Liver (tissue), 9 donors: Measurements from ENCODE around the gene LIPC. TPM values are rescaled to one million over a fixed set of nuclear protein-coding genes. Genes with fewer than 3 reads are reported as not detected.
A peak's percentile ranks its signal among the peaks of the same experiment; 100 is the strongest.

Source experiments
- DNase-seq: peaks from one replicate; pipeline ENCODE4 v3.0.0-alpha.2; 2017; ENCODE audit warnings: low spot score
- H3K27ac ChIP-seq, 2 donors: one replicate each; pipeline ENCODE4 v1.7.0; 2013; ENCODE audit warnings: inconsistent platforms in 2 of 2, low read length in 2 of 2, control low read depth in 1 of 2, low read depth in 1 of 2, mild to moderate bottlenecking in 1 of 2
- H3K27me3 ChIP-seq, 4 donors: one replicate each; pipeline versions ENCODE4 v1.6.1 to v1.7.0; 2013; ENCODE audit warnings: low read length in 3 of 4, inconsistent platforms in 1 of 4, mild to moderate bottlenecking in 1 of 4, moderate library complexity in 1 of 4; ENCODE audit not compliant: control insufficient read depth in 4 of 4, insufficient read depth in 4 of 4
- H3K36me3 ChIP-seq, 4 donors: one replicate each; pipeline versions ENCODE4 v1.6.1 to v1.7.0; 2013; ENCODE audit warnings: low read length in 3 of 4, mild to moderate bottlenecking in 3 of 4, low read depth in 1 of 4, moderate library complexity in 1 of 4; ENCODE audit not compliant: control insufficient read depth in 4 of 4, insufficient read depth in 3 of 4
- H3K4me1 ChIP-seq, 4 donors: one replicate each; pipeline versions ENCODE4 v1.6.1 to v1.7.0; 2013; ENCODE audit warnings: low read length in 3 of 4, mild to moderate bottlenecking in 3 of 4, moderate library complexity in 1 of 4; ENCODE audit not compliant: control insufficient read depth in 4 of 4, insufficient read depth in 4 of 4
- H3K4me3 ChIP-seq, 3 donors: one replicate each; pipeline versions ENCODE4 v1.6.1 to v1.7.0; 2013; ENCODE audit warnings: low read length in 3 of 3, control low read depth in 1 of 3, low read depth in 1 of 3, mild to moderate bottlenecking in 1 of 3
- H3K9ac ChIP-seq, 2 donors: one replicate each; pipeline ENCODE4 v1.7.0; 2013; ENCODE audit warnings: low read length in 2 of 2, mild to moderate bottlenecking in 2 of 2, moderate library complexity in 2 of 2, control low read depth in 1 of 2, low read depth in 1 of 2
- H3K9me3 ChIP-seq, 4 donors: one replicate each; pipeline versions ENCODE4 v1.6.1 to v1.7.0; 2013; ENCODE audit warnings: low read length in 3 of 4; ENCODE audit not compliant: control insufficient read depth in 4 of 4
- FOXA2 ChIP-seq: IDR thresholded peaks from 2 replicates; pipeline ENCODE4 v1.6.1; 2016; ENCODE audit warnings: antibody characterized with exemption
- GABPA ChIP-seq, 2 donors: IDR thresholded peaks in 1 of 2; conservative IDR thresholded peaks in 1 of 2; 2 replicates each; pipeline ENCODE4 v1.6.1; 2016; ENCODE audit warnings: antibody characterized with exemption in 2 of 2, mild to moderate bottlenecking in 1 of 2, moderate library complexity in 1 of 2
- HNF4A ChIP-seq, 2 donors: conservative IDR thresholded peaks; 2 replicates each; pipeline ENCODE4 v1.6.1; 2016; ENCODE audit warnings: antibody characterized with exemption in 2 of 2, mild to moderate bottlenecking in 2 of 2
- HNF4G ChIP-seq: IDR thresholded peaks from 2 replicates; pipeline ENCODE4 v1.6.1; 2016; ENCODE audit warnings: antibody characterized with exemption
- JUND ChIP-seq, 2 donors: IDR thresholded peaks; 2 replicates each; pipeline ENCODE4 v1.6.1; 2016; ENCODE audit warnings: antibody characterized with exemption in 2 of 2
- RAD21 ChIP-seq, 2 donors: IDR thresholded peaks; 2 replicates each; pipeline ENCODE4 v1.6.1; 2016; ENCODE audit warnings: antibody characterized with exemption in 2 of 2, mild to moderate bottlenecking in 2 of 2
- TAF1 ChIP-seq: conservative IDR thresholded peaks from 2 replicates; pipeline ENCODE4 v1.6.1; 2016; ENCODE audit warnings: antibody characterized with exemption, mild to moderate bottlenecking
- YY1 ChIP-seq: IDR thresholded peaks from 2 replicates; pipeline ENCODE4 v1.6.1; 2016; ENCODE audit warnings: antibody characterized with exemption, mild to moderate bottlenecking
- WGBS: extraction: QIAGEN DNeasy Blood & Tissue Kit; methylation state at CpG from one replicate; pipeline ENCODE4 v1.1.7; 2013; 5-methylcytosine and 5-hydroxymethylcytosine counted together
- polyA plus RNA-seq, 2 donors: library from polyadenylated mRNA; stranded (reverse) in 1 of 2; unstranded in 1 of 2; fragments of 200-250 nt in 1 of 2; fragments of >200 nt in 1 of 2; fragmentation: Nextera tagmentation in 1 of 2; extraction: Ambion mirVana in 1 of 2; gene quantifications; one replicate each; pipeline versions ENCODE4 v1.2.1 to v1.2.3, GENCODE V29; 2013 to 2015
- total RNA-seq, 2 donors: library from RNA; depleted of rRNA; stranded (reverse); fragments of >200 nt; gene quantifications; one replicate each; pipeline ENCODE4 v1.2.3, GENCODE V29; 2014
- TF ChIP-seq, protein P1 (sequence below): IDR thresholded peaks from 2 replicates; pipeline ENCODE4 v1.6.1; 2016; ENCODE audit warnings: antibody characterized with exemption
- TF ChIP-seq, protein P2 (sequence below): IDR thresholded peaks from 2 replicates; pipeline ENCODE4 v1.6.1; 2016; ENCODE audit warnings: antibody characterized with exemption, mild to moderate bottlenecking
- TF ChIP-seq, protein P3 (sequence below): IDR thresholded peaks from 2 replicates; pipeline ENCODE4 v1.6.1; 2016; ENCODE audit warnings: antibody characterized with exemption
- TF ChIP-seq, protein P4 (sequence below): IDR thresholded peaks from 2 replicates; pipeline ENCODE4 v1.6.1; 2016; ENCODE audit warnings: antibody characterized with exemption
- donor health status: healthy.
- donor health status: healthy.
- donor health status: healthy.
- donor health status: healthy.
- donor health status: healthy.

Gene LIPC
- total and polyA plus RNA-seq, 4 donors = 60.1 to 268 (median 131) TPM

DNA sequence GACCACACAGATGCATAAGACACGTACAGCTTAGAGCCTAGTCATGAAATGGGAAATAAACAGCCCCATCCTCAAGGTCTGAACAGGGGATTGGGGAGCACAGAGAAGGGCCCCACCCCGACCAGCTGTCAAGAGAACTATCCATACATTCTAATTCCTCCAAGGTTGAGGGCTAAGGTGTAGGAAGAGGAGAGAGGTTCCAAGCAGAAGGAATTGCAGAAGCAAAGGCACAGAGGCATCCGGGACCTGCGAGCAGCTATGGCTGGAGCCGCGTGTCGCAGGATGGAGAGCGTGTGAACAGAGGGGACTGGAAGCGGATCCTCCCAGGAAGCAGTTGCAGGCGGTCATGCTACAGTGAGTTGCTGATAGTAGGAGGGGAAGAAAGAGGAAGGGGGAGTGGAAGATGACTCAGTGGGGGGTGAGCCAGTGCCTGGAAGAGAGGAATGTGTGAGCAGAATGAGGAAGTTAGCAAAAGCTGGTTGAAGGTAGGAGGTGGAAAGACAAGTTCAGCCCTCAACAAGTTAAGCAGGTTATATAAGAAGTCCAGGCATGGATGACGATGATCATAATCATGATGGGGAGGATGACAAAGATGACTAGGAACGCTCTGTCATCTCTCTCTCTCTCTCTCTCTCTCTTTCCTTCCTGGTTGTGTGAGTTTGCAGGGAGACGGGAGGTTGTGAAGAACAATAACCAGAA is 89.7 kb downstream of the LIPC start:
- Histone ChIP-seq H3K36me3 (no peaks in the 10 kb centered on the region), H3K9me3 (no peaks in the 10 kb centered on the region), H3K27ac (peak overlapping the region; percentile 8 to 22), H3K4me3 (no peak overlapping the region), H3K9ac (no peak overlapping the region), H3K4me1 (peaks cover 4 to 20% (median 15%) of the 10 kb centered on the region in 4 donors), H3K27me3 (no peaks in the 10 kb centered on the region)
- no peak for DNase-seq
- 76% methylated on average over 13 of the region's 13 CpGs for WGBS
- TF ChIP-seq JUND (IDR thresholded peaks at IDR 0.05) (peak; percentile 26 to 35), HNF4G (no peak)

DNA sequence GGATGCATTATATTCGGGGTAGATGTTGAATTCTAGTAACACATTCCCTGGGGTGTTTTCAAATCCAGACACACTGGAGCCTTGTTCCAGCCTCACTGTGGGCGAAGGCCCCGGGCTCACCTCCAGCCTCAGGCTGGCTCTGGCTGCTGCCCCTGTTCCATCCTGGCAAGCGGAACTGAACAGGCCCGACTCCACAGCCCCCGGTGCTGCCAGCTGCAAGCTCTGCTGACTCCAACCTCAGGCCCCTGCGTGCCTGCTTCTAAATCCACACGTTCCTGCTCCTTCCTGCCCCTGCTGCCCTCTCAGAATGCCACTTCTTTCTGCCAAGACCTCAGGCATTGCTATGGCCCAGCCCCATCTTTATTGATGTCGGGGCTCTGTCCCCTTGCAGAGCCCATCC is 90.6 kb downstream of the LIPC start:
- no peak overlapping the region for H3K4me3 ChIP-seq
- no peaks in the 10 kb centered on the region for H3K36me3 ChIP-seq
- no peak for DNase-seq
- peaks cover 10 to 30% (median 23%) of the 10 kb centered on the region in 4 donors for H3K4me1 ChIP-seq
- no peaks in the 10 kb centered on the region for H3K27me3 ChIP-seq
- no peak overlapping the region for H3K27ac ChIP-seq
- TF ChIP-seq FOXA2 (no peak), GABPA (IDR thresholded peaks at IDR 0.05 in 1 of 2, conservative IDR thresholded peaks at IDR 0.05 in 1 of 2) (no peak), HNF4A (conservative IDR thresholded peaks at IDR 0.05) (no peak), RAD21 (IDR thresholded peaks at IDR 0.05) (no peak), YY1 (no peak), TAF1 (no peak)
- TF ChIP-seq, protein P1, sequence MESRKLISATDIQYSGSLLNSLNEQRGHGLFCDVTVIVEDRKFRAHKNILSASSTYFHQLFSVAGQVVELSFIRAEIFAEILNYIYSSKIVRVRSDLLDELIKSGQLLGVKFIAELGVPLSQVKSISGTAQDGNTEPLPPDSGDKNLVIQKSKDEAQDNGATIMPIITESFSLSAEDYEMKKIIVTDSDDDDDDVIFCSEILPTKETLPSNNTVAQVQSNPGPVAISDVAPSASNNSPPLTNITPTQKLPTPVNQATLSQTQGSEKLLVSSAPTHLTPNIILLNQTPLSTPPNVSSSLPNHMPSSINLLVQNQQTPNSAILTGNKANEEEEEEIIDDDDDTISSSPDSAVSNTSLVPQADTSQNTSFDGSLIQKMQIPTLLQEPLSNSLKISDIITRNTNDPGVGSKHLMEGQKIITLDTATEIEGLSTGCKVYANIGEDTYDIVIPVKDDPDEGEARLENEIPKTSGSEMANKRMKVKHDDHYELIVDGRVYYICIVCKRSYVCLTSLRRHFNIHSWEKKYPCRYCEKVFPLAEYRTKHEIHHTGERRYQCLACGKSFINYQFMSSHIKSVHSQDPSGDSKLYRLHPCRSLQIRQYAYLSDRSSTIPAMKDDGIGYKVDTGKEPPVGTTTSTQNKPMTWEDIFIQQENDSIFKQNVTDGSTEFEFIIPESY = no peak
- TF ChIP-seq, protein P2, sequence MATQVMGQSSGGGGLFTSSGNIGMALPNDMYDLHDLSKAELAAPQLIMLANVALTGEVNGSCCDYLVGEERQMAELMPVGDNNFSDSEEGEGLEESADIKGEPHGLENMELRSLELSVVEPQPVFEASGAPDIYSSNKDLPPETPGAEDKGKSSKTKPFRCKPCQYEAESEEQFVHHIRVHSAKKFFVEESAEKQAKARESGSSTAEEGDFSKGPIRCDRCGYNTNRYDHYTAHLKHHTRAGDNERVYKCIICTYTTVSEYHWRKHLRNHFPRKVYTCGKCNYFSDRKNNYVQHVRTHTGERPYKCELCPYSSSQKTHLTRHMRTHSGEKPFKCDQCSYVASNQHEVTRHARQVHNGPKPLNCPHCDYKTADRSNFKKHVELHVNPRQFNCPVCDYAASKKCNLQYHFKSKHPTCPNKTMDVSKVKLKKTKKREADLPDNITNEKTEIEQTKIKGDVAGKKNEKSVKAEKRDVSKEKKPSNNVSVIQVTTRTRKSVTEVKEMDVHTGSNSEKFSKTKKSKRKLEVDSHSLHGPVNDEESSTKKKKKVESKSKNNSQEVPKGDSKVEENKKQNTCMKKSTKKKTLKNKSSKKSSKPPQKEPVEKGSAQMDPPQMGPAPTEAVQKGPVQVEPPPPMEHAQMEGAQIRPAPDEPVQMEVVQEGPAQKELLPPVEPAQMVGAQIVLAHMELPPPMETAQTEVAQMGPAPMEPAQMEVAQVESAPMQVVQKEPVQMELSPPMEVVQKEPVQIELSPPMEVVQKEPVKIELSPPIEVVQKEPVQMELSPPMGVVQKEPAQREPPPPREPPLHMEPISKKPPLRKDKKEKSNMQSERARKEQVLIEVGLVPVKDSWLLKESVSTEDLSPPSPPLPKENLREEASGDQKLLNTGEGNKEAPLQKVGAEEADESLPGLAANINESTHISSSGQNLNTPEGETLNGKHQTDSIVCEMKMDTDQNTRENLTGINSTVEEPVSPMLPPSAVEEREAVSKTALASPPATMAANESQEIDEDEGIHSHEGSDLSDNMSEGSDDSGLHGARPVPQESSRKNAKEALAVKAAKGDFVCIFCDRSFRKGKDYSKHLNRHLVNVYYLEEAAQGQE = no peak
- TF ChIP-seq, protein P3, sequence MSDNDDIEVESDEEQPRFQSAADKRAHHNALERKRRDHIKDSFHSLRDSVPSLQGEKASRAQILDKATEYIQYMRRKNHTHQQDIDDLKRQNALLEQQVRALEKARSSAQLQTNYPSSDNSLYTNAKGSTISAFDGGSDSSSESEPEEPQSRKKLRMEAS = no peak
- TF ChIP-seq, protein P4, sequence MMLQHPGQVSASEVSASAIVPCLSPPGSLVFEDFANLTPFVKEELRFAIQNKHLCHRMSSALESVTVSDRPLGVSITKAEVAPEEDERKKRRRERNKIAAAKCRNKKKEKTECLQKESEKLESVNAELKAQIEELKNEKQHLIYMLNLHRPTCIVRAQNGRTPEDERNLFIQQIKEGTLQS = no peak
- WGBS = 79% methylated on average over 9 of the region's 9 CpGs
- H3K9me3 ChIP-seq = no peaks in the 10 kb centered on the region
- H3K9ac ChIP-seq = no peak overlapping the region
